Sciatic nerve (tissue), 2 donors: ENCODE data around the gene NCAPD3. TPM values are rescaled to one million over a fixed set of nuclear protein-coding genes. Genes with fewer than 3 reads are reported as not detected.

Source experiments
- ATAC-seq: fragments of 200-7000 bp; cut with Tn5 transposase; one replicate; pipeline ENCODE4 v1.9.1; 2020; ENCODE audit warnings: mild to moderate bottlenecking, moderate library complexity
- DNase-seq: peaks from one replicate; pipeline ENCODE4 v3.0.0-alpha.2; 2020; ENCODE audit warnings: low spot score
- intact Hi-C: fragments of 100-400 bp; cut with DNase I; formaldehyde crosslinking; loops from one replicate; pipeline ENCODE4 v1.14.2; 2022
- total RNA-seq: library from RNA; stranded (reverse); fragmentation: NEBNext Ultra II Directional; extraction: Animal tissue kit (Norgen Biotek cat#: 25700); gene quantifications from one replicate; pipeline ENCODE4 v1.2.1, GENCODE V29; 2021
- donor health status: DM: no; HTN: no; CAD: no.
- donor health status: DM: no; HTN: no; CAD: no.

NCAPD3 gene, protein sequence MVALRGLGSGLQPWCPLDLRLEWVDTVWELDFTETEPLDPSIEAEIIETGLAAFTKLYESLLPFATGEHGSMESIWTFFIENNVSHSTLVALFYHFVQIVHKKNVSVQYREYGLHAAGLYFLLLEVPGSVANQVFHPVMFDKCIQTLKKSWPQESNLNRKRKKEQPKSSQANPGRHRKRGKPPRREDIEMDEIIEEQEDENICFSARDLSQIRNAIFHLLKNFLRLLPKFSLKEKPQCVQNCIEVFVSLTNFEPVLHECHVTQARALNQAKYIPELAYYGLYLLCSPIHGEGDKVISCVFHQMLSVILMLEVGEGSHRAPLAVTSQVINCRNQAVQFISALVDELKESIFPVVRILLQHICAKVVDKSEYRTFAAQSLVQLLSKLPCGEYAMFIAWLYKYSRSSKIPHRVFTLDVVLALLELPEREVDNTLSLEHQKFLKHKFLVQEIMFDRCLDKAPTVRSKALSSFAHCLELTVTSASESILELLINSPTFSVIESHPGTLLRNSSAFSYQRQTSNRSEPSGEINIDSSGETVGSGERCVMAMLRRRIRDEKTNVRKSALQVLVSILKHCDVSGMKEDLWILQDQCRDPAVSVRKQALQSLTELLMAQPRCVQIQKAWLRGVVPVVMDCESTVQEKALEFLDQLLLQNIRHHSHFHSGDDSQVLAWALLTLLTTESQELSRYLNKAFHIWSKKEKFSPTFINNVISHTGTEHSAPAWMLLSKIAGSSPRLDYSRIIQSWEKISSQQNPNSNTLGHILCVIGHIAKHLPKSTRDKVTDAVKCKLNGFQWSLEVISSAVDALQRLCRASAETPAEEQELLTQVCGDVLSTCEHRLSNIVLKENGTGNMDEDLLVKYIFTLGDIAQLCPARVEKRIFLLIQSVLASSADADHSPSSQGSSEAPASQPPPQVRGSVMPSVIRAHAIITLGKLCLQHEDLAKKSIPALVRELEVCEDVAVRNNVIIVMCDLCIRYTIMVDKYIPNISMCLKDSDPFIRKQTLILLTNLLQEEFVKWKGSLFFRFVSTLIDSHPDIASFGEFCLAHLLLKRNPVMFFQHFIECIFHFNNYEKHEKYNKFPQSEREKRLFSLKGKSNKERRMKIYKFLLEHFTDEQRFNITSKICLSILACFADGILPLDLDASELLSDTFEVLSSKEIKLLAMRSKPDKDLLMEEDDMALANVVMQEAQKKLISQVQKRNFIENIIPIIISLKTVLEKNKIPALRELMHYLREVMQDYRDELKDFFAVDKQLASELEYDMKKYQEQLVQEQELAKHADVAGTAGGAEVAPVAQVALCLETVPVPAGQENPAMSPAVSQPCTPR (N-terminal part only)
- total RNA-seq: 14.2 TPM

DNA sequence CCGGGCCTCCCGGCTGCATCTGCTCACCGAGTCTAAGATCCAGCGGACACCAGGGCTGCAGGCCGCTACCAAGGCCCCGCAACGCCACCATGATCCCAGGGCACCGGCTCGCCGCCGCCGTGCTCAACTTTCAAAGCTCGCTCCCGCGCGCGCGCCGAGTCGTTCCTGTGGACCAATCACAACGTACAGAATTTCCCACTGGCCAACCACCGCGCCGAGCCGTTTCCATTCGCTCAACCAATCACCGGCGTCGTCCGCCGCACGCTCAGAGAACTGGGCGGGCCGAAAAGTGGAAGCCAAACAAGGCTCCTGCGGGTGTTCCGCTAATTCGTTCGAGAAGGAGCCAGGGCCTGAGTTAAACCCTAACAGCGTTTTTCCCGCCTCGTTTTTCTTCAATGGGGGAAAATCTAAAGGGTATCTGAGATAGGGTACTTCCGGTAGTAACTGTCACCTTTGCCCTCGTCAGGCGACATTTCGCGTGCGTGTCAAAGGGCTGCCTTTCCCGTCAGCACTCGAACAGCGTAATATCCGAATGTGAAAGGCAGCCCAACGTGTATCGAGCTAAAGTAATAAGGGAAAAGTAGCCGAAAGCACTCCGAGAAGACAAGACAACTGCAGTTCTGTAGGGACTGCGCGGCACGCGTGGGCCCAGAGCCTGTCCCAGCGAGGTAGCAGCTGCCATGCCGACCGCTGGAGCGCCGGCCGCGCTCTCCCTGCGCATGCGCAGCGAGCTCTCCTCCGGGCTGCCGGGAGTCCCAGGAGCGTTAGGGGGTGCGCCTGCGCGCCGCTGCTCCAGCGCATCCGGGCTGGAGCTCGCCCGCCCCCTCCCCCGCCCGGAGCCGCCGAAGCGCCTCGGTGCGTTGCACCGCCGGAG, at the start of gene NCAPD3, which contains the start of gene VPS26B:
NCAPD3 (minus strand) TSS at position 132 of the 874 bp plus-strand sequence; CDS start at position 91, 41 bp downstream.
VPS26B (plus strand) TSS at position 836 of the 874 bp plus-strand sequence. CDS start 452 bp downstream, outside the sequence.
- ATAC-seq (peak; percentile 98), DNase-seq (peak; percentile 98)
- intact Hi-C loops: loop anchor here (5.0 kb wide), 1 partner anchor 1802 kb away; no protein-coding TSS in a partner anchor

DNA sequence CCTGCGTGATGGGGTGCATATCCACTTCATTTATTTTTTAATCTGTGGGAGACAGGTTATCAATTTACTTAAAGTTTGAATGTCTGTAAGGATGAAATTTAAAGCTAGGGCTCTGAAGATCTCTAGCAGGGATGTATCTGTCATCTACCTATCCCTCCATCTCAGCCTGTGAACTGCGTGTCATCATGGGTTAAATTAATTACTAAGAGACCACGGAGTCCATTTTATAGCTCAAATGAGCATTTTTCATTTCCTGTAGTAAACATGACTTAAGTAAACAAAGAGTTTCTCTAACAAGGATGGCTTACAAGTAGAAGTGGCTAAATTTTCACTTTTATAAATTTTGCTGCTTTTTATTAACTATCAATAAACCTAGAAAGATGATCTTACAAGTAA, 49.5 kb upstream of the NCAPD3 start:
- DNase-seq (no peak), ATAC-seq (no peak)
- intact Hi-C loops: no loop called here

DNA sequence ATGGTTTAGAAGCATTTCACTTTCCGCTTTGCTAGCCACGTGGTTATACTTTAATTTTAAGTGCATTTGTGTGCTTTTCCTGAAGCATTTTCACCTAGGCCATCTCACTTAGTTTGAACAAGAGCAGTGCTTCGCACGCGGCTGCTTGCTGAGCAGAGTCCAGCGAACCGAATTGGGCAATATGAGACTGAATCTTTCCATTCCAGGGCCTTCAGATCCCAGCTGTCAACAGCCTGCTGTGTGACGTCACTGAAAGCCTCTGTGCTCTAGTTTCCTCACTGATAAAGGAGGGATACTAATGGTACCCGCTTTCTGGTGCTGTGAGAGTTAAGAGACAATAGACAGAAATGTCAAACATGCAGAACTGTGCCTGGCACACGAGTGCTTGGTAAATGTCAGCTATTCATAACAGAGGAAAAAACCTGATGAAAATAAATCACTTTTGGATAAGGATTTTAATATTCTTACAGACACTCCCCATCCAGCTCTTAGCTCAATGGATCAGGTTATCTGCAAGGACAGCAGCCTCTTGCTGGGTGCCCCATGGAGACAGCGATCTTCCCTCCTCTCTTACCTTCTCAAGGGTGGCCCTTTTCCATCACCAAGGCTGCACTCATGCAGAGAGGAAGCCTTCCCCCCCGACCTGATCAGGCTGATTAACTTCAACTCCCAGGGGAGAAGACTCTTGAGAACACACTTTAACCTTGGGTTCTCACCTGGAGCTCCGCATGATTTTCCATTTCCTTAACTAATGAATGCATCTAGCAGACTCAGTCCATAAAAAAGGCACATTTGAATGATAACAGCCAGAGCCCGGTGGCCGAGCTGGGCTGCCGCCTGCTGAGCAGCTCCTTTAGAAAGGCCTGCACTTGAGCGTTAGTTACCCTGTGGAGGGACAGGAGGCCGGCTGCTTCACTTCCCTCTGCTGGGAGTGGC, 48.9 kb upstream of the NCAPD3 start:
- no peak for ATAC-seq
- intact Hi-C loops: no loop called here
- no peak for DNase-seq

DNA sequence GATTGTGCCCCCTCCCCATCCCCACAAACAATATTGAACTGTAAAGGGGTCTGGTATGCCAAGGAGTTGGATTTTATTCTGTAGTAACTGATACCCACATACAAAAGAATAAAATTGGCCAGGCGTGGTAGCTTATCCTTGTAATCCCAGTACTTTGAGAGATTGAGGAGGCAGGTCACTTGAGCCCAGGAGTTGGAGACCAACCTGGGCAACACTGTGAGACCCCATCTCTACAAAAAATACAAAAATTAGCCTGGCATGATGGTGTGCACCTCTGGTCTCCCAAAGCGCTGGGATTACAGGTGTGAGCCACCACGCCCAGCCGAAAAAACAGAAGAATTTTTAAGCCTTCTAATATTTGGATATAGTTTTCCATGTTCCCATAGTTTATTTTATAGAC, 48.2 kb upstream of the NCAPD3 start:
- intact Hi-C loops: no loop called here
- ATAC-seq (no peak), DNase-seq (no peak)

DNA sequence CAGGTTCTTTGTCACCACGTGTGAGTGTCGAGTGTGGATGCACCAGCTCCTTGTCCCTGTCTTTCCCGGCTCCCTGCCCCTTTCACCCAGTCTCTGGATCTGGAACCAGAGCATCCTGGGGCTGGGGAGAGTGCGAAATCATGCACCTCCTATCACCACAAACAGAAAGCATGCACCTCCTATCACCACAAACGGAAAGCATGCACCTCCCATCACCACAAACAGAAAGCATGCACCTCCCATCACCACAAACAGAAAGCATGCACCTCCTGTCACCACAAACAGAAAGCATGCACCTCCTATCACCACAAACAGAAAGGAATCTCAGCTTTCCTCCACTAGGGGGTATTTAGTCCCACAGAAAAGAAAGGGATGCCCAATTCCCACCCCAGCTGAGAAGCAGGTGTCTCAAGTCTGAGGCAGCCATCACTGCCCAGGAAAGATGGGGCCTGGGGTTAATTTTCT, 46.5 kb upstream of the NCAPD3 start:
- DNase-seq: no peak
- ATAC-seq: no peak
- intact Hi-C loops: no loop called here

DNA sequence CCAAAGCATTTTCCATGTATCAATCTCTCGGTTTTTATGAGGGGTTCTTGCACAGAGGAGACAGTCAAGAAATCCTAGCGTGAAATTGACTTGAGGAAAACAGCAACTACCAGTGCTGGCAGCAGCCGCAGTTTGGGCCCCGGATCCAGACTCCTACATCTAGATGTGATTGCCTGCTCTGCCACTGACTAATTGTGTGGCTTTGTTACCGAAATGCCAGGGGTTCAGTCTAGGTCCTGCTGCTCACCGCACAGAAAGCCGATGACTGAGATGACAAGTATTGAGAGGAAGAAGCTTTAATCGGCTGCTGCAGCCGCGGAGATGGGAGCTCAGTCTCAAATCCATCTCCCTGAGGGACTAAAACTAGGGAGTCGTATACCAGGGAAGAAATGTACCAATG, 44.2 kb upstream of the NCAPD3 start:
- DNase-seq (no peak), ATAC-seq (no peak)
- intact Hi-C loops: no loop called here

DNA sequence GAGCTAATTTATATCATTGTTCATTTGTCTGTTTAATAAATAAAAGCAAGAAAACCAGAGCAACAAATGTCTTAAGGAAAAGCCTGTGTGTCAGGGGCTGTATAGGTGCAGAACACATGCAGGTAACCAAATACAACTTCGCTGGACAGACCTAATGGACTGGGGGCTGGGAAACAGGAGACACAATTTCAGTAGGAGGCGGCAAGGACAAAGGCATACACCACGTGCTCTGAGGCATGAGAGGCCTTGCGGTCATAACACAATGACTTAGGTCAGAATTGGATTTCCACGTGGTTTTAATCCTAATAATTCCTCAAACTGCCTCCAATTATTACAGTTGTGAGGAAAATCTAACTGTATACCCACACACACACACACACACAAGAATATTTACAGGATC, 43.7 kb upstream of the NCAPD3 start:
- intact Hi-C loops: no loop called here
- no peak for DNase-seq
- ATAC-seq: no peak

DNA sequence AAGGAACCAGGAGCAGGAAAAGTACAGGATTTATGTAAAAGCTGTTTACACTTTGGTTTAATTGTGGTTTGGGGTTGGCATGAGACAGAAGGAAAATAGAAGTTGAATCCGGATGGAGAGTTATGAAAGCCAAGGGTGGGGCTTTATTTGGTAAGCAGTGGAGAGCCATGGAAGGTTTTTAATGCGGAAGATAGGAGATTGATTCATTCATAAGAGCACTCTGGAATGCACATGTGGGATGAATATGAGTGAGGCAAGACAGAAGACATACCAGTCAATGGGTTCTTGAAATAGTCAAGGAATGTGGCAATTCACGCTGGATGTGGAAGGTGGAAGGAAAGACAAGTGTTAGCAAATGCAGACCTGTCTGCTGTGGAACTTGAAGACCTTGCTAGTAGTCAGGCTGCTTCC, 43.1 kb upstream of the NCAPD3 start:
- DNase-seq: no peak
- ATAC-seq: peak; percentile 70
- intact Hi-C loops: no loop called here

DNA sequence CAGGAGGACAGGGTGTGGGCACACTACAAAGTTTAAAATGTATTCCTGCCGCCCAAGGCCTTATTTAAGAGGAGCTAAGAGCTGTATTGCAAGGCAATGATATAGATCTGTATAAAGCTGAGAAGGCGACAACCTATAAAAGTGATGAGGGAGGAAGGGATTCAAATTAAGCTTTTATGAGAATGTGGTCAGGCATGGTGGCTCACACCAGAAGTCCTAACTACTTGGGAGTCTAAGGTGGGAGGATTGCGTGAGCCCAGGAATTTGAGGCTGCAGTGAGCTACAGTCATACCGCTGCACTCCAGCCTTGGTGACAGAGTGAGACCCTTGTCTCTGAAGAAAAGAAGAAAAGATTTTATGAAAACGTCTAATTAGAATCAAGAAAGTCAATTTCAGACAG, 42.7 kb upstream of the NCAPD3 start:
- intact Hi-C loops: no loop called here
- DNase-seq (no peak), ATAC-seq (no peak)

DNA sequence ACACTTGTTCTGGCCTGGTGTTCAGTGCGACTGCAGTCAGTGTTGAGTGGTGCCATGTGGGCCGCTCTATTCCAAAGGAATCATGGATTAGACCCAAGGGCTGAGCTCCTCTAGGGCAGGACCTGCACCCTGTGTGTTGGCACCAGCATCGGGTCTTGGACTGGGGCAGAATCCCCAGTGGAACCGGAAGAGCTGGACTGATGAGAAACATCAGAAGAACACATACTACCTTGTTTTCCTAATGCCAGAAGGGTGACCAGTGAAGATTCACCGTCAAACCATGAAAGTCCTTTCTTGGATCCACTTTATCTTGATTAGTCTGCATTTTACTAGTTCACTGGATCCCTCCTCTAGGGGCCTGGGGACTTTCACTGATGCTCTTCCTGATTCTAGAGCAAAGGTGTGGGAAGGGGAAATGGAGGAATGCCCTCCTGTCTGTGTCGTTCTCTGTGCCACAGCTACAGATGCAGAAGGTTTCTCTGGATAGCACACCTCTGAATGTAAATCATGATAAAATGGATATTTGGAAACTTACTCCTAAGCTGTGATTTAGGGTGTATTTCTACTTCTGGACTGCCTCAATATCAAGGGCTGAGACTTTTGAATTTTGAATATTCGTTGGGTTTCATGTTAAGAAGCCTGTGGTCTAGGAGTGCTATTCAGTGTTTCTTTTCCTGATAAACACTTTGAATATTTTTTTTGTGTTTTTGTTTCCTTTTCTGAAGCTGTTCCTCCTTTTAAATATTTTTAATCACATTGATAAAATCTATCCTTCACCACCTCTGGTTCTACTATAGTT, 41.4 kb upstream of the NCAPD3 start:
- intact Hi-C loops: no loop called here
- ATAC-seq (no peak), DNase-seq (no peak)

DNA sequence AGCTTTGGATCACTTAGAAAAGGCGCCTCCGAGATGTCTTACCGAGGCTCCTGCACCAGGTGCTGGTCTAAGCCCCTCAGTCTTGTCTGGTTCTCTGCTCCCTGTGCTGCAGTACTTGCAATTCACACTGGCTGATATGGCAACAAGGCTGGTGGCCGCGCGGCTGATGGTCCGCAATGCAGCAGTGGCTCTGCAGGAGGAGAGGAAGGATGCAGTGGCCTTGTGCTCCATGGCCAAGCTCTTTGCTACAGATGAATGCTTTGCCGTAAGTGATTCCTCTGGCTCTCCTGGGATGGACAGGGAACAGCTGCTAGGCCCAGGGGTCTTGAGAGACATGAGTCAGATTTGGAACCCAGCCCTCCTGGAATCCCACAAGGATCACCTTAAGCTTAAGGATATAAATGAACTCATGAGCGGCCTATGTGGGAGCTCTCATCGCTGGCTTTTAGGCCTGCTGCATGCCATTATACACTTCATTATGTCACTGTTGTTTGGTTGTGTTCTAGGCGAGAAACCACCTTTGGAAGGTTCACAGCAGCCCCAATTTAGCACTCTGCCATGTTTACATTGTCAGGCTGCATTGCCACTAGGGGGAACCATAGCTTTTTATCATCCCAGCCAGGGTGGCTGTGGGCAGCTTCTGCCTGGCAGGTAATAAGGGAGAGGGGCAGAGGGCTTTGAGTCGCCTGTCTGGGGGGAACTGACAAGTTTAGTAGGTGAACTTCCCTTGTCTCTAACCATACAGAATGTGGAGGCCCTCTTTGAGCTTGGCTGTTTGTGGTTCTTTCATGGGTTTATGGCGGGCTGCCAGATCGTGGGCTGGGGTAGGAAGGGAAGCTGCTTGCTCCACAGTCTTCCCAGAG, 38.1 kb upstream of the NCAPD3 start:
- DNase-seq (no peak), ATAC-seq (no peak)
- intact Hi-C loops: no loop called here

DNA sequence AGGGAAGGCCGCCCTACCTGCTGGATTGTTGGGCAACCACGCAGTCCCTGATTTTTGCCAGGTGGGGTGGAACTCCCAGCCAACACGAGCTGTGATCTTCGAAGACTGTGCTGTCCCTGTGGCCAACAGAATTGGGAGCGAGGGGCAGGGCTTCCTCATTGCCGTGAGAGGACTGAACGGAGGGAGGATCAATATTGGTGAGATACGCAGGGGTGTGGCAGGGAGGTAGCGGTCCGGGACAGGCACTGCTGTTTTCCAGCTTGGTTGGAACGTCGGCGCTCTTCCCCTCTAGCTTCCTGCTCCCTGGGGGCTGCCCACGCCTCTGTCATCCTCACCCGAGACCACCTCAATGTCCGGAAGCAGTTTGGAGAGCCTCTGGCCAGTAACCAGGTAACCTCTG, 37.2 kb upstream of the NCAPD3 start:
- ATAC-seq (no peak), DNase-seq (no peak)
- intact Hi-C loops: no loop called here

DNA sequence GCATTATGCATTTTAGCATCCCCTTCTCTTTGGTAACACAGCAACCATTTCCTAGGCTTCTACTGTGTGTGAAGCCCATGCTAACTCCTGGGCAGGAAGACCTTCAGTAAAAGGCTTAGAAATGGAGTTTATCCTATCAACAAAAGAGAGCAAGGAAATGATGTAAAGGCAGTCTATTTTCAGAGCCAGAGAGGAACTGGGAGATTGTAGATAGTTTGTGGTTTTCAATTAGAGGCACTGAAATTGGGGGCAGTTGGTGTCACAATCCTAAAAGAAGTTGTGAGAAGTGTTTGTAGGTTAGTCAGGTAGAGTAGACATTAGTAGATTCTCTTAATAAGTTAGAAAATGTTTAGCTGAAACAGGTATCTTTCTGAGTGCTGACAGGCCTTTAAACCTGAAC, 36.7 kb upstream of the NCAPD3 start:
- intact Hi-C loops: no loop called here
- DNase-seq (no peak), ATAC-seq (no peak)

DNA sequence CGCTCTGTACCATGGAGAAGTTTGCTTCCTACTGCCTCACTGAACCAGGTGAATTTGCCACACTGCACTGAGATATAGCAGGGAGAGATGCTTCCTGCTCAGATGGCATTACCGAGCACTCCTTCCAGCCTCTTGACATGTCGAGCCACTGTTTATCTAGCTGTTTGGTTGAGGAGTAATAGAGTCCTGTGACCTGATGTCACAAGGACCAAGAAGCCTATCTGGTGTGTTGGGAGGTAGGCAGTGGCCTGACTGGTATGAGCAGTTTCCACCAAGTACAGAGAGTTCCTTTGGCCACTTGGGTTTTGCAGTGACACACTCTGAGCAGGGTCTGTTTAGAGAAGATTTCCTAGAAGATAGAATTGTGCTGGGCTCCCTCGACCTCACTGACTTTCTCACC, 34.8 kb upstream of the NCAPD3 start:
- ATAC-seq: no peak
- DNase-seq: no peak
- intact Hi-C loops: no loop called here

DNA sequence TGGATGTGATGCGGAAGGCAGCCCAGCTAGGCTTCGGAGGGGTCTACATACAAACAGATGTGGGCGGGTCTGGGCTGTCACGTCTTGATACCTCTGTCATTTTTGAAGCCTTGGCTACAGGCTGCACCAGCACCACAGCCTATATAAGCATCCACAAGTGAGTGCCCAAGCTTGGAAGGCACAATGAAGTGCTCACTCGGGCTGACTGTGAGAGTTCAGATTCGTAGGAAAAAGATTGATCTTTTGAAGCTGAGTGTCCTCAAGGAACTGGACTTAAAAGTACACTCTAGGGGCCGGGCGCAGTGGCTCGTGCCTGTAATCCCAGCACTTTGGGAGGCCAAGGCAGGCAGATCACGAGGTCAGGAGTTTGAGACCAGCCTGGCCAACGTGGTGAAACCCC, 33.3 kb upstream of the NCAPD3 start:
- ATAC-seq: no peak
- intact Hi-C loops: no loop called here
- no peak for DNase-seq
